Body of pancreas (tissue), 4 donors: ENCODE results near the gene TBC1D7.

ENCODE experiments used
- POLR2A ChIP-seq, 3 donors: fragments of 450-650 bp; IDR thresholded peaks; one replicate each; pipeline ENCODE4 v1.6.1; 2016; ENCODE audit warnings: antibody characterized with exemption in 3 of 3, mild to moderate bottlenecking in 2 of 3
- TF ChIP-seq, protein P1 (sequence below), 7 experiments: fragments of 450-650 bp in 4 of 7; fragments of 200-600 bp in 3 of 7; sonication (generic) in 3 of 7; IDR thresholded peaks; one replicate each; pipeline ENCODE4 v1.5.1; 2016 to 2019; ENCODE audit warnings: antibody characterized with exemption in 7 of 7

DNA sequence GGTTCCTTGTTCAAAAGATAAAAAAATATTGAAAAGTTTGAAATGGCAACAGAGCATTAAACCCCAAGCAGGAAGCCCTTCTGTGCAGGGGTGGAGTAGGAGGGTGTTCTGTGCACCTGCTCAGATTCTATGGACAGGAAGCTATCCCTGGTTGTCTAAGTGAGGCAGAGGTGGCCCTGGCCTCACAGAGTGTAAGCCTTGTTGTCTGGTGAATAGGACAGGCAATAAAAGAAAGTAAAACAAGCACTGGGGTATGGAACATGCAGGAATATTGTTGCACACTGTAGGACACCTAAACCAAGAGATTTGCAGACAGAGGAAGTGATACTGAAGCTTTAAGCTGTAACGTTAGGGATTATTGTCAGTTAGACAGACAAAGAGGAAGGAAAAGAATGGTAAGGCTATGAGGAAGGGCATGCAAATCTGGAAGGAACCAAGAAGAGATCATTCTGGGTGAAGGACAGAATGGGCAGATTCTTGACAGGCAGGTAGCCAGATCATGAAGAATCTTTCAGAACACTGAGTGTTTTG lies 66.8 kb downstream of the TBC1D7 start:
- TF ChIP-seq, protein P1, sequence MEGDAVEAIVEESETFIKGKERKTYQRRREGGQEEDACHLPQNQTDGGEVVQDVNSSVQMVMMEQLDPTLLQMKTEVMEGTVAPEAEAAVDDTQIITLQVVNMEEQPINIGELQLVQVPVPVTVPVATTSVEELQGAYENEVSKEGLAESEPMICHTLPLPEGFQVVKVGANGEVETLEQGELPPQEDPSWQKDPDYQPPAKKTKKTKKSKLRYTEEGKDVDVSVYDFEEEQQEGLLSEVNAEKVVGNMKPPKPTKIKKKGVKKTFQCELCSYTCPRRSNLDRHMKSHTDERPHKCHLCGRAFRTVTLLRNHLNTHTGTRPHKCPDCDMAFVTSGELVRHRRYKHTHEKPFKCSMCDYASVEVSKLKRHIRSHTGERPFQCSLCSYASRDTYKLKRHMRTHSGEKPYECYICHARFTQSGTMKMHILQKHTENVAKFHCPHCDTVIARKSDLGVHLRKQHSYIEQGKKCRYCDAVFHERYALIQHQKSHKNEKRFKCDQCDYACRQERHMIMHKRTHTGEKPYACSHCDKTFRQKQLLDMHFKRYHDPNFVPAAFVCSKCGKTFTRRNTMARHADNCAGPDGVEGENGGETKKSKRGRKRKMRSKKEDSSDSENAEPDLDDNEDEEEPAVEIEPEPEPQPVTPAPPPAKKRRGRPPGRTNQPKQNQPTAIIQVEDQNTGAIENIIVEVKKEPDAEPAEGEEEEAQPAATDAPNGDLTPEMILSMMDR (IDR thresholded peaks at IDR 0.05), result no peak
- TF ChIP-seq POLR2A (IDR thresholded peaks at IDR 0.05), result no peak
